Astrocyte (in vitro differentiated cells and primary cell): ENCODE data around the gene AFG1L. TPM values are rescaled to one million over a fixed set of nuclear protein-coding genes. Genes with fewer than 3 reads are reported as not detected.

Source experiments
- DNase-seq: peaks from one replicate; pipeline ENCODE4 v3.0.0-alpha.2; 2010; ENCODE audit warnings: low read depth
- FAIRE-seq: peaks from 2 replicates; lab custom pipeline; 2011; peaks lifted over from hg19 to GRCh38; lab: Jason Lieb, UNC
- H2AFZ ChIP-seq: 2 replicates; pipeline ENCODE4 v1.6.0; 2012; ENCODE audit warnings: low read depth, low read length, inconsistent platforms
- H3K27ac ChIP-seq: 2 replicates; pipeline ENCODE4 v1.5.1; 2011; ENCODE audit warnings: low read depth, low read length, inconsistent platforms
- H3K27me3 ChIP-seq: 2 replicates; pipeline ENCODE4 v1.6.0; 2011; ENCODE audit warnings: low read length, inconsistent platforms; ENCODE audit not compliant: insufficient read depth
- H3K36me3 ChIP-seq: 2 replicates; pipeline ENCODE4 v1.5.1; 2011; ENCODE audit warnings: low read length, inconsistent platforms; ENCODE audit not compliant: insufficient read depth
- H3K4me1 ChIP-seq: 2 replicates; pipeline ENCODE4 v1.5.1; 2011; ENCODE audit warnings: low read length, inconsistent platforms; ENCODE audit not compliant: insufficient read depth
- H3K4me2 ChIP-seq: 2 replicates; pipeline ENCODE4 v1.6.0; 2012; ENCODE audit warnings: low read length, inconsistent platforms
- H3K4me3 ChIP-seq: 2 replicates; pipeline ENCODE4 v1.5.1; 2011; ENCODE audit warnings: low read depth, mild to moderate bottlenecking, low read length, inconsistent platforms; ENCODE audit not compliant: insufficient read depth
- H3K79me2 ChIP-seq: 2 replicates; pipeline ENCODE4 v1.6.0; 2012; ENCODE audit warnings: mild to moderate bottlenecking, low read length, inconsistent platforms; ENCODE audit not compliant: insufficient read depth
- H3K9ac ChIP-seq: 2 replicates; pipeline ENCODE4 v1.6.0; 2012; ENCODE audit warnings: mild to moderate bottlenecking, low read length, inconsistent platforms
- H3K9me3 ChIP-seq: 2 replicates; pipeline ENCODE4 v1.5.1; 2012; ENCODE audit warnings: low read depth, mild to moderate bottlenecking, low read length, inconsistent platforms; ENCODE audit not compliant: insufficient read depth
- H4K20me1 ChIP-seq: 2 replicates; pipeline ENCODE4 v1.6.0; 2012; ENCODE audit warnings: low read length, inconsistent platforms; ENCODE audit not compliant: insufficient read depth
- H3K27ac Mint-ChIP-seq: one replicate; pipeline ENCODE4 v1.8.0; 2021; ENCODE audit warnings: mild to moderate bottlenecking, mixed read lengths; ENCODE audit not compliant: unreplicated experiment
- H3K27me3 Mint-ChIP-seq: one replicate; pipeline ENCODE4 v1.8.0; 2021; ENCODE audit warnings: low read depth, mixed read lengths; ENCODE audit not compliant: unreplicated experiment
- H3K36me3 Mint-ChIP-seq: one replicate; pipeline ENCODE4 v1.8.0; 2021; ENCODE audit warnings: low read depth, mixed read lengths; ENCODE audit not compliant: unreplicated experiment
- H3K4me1 Mint-ChIP-seq: one replicate; pipeline ENCODE4 v1.8.0; 2021; ENCODE audit warnings: low read depth, mixed read lengths; ENCODE audit not compliant: unreplicated experiment
- H3K4me3 Mint-ChIP-seq: one replicate; pipeline ENCODE4 v1.8.0; 2021; ENCODE audit warnings: mild to moderate bottlenecking, moderate library complexity, mixed read lengths; ENCODE audit not compliant: unreplicated experiment
- H3K9me3 Mint-ChIP-seq: one replicate; pipeline ENCODE4 v1.8.0; 2021; ENCODE audit warnings: mild to moderate bottlenecking, mixed read lengths; ENCODE audit not compliant: unreplicated experiment
- EZH2 ChIP-seq: IDR thresholded peaks from 2 replicates; pipeline ENCODE4 v1.6.1; 2012; ENCODE audit warnings: mild to moderate bottlenecking, low read length, inconsistent platforms; ENCODE audit not compliant: insufficient read depth
- total RNA-seq: library from RNA; stranded (reverse); gene quantifications from 2 replicates; pipeline ENCODE4 v1.2.1, GENCODE V29; 2021
- TF ChIP-seq, protein P1 (sequence below): IDR thresholded peaks from 2 replicates; pipeline ENCODE4 v1.5.1; 2011; ENCODE audit warnings: low read depth, mild to moderate bottlenecking, inconsistent platforms, low read length, moderate library complexity; ENCODE audit not compliant: insufficient read depth

Gene AFG1L
- total RNA-seq, 1 donor from 2014 or later = 7.9 TPM

DNA sequence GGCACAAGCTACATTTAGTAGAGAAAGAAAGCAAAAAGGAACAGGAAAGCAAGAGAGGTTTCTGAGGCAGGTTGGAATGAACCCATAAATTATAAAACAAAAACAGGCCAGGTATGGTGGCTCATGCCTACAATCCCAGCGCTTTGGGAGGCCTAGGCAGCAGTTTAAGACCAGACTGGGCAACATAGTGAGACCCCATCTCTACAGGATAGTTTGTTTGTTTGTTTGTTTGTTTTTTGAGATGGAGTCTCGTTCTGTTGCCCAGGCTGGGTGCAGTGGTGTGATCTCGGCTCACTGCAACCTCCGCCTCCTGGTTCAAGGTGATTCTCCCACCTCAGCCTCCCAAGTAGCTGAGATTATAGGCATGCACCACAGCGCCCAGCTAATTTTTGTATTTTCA, 49.0 kb downstream of the AFG1L start:
- Histone ChIP-seq H3K9me3 (no peaks in the 10 kb centered on the region), H3K27me3 (no peaks in the 10 kb centered on the region), H3K4me1 (no peaks in the 10 kb centered on the region), H3K4me2 (no peak overlapping the region), H3K27ac (no peak overlapping the region), H2AFZ (no peak overlapping the region), H3K36me3 (no peaks in the 10 kb centered on the region), H3K9ac (no peak overlapping the region), H3K4me3 (no peak overlapping the region), H3K79me2 (no peaks in the 10 kb centered on the region), H4K20me1 (no peaks in the 10 kb centered on the region)
- no peaks in the 10 kb centered on the region for H3K9me3 Mint-ChIP-seq
- H3K4me1 Mint-ChIP-seq = peaks cover 2% of the 10 kb centered on the region
- H3K27me3 Mint-ChIP-seq = no peaks in the 10 kb centered on the region
- H3K36me3 Mint-ChIP-seq = peaks cover 1% of the 10 kb centered on the region
- H3K4me3 Mint-ChIP-seq = no peak overlapping the region
- DNase-seq (no peak), FAIRE-seq (no peak)
- TF ChIP-seq, protein P1, sequence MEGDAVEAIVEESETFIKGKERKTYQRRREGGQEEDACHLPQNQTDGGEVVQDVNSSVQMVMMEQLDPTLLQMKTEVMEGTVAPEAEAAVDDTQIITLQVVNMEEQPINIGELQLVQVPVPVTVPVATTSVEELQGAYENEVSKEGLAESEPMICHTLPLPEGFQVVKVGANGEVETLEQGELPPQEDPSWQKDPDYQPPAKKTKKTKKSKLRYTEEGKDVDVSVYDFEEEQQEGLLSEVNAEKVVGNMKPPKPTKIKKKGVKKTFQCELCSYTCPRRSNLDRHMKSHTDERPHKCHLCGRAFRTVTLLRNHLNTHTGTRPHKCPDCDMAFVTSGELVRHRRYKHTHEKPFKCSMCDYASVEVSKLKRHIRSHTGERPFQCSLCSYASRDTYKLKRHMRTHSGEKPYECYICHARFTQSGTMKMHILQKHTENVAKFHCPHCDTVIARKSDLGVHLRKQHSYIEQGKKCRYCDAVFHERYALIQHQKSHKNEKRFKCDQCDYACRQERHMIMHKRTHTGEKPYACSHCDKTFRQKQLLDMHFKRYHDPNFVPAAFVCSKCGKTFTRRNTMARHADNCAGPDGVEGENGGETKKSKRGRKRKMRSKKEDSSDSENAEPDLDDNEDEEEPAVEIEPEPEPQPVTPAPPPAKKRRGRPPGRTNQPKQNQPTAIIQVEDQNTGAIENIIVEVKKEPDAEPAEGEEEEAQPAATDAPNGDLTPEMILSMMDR = no peak
- no peak for TF ChIP-seq EZH2
- H3K27ac Mint-ChIP-seq = no peak overlapping the region

DNA sequence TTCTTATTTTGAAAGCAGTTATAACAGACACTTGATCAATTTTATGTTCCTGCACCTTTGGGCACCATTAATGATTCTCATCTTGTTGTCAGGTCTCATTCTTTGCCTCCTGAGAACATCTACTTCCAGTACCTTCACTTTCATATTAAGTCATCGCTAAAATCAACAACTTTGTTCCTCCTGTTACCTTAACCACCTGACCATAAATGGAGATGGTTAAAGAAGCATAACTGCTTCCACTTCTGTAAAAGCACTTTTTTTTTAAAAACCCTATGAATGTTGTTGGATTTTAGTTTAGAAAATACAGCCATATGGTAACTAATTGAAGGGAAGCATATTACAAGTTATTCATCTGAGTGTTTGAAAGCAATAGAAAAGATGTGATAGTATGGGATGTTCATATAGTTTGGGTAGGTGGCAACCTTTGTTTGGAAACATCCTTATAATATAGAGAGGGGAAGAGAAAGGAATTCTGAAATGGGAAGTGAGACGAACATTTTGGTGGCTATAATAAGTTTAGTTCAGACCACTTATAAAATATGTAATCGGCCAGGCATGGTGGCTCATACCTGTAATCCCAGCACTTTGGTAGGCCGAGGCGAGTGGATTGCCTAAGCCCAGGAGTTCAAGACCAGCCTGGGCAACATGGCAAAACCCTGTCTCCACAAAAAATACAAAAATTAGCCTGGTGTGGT, 53.9 kb downstream of the AFG1L start:
- Histone ChIP-seq H2AFZ (no peak overlapping the region), H3K9me3 (no peaks in the 10 kb centered on the region), H3K4me2 (no peak overlapping the region), H3K36me3 (no peaks in the 10 kb centered on the region), H4K20me1 (no peaks in the 10 kb centered on the region), H3K27ac (no peak overlapping the region), H3K27me3 (no peaks in the 10 kb centered on the region), H3K4me3 (no peak overlapping the region), H3K4me1 (peaks cover 1% of the 10 kb centered on the region), H3K79me2 (no peaks in the 10 kb centered on the region), H3K9ac (no peak overlapping the region)
- Mint-ChIP-seq H3K9me3 (no peaks in the 10 kb centered on the region), H3K27me3 (no peaks in the 10 kb centered on the region), H3K36me3 (no peaks in the 10 kb centered on the region), H3K4me1 (peaks cover 4% of the 10 kb centered on the region), H3K4me3 (no peak overlapping the region), H3K27ac (no peak overlapping the region)
- DNase-seq = no peak
- TF ChIP-seq, protein P1 = no peak
- no peak for TF ChIP-seq EZH2
- no peak for FAIRE-seq

DNA sequence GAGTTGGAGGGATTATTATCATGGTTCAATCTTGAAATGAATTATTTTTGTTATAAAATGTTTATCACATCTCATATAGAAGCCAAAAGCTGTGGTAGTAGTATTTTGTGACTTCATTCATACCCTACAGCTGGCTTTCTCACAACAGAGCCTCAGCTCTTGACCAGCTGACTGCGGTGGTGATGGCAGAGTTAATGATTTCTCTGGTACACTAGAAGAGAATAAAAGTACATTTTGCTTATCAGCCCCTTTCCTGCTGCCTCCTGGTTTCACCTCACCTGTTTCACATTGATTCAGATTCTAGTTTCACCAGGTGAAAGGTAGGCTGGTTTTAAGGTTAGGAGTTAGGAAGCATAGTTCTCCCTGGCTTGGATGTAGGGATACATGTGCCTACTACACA, 55.7 kb downstream of the AFG1L start:
- Mint-ChIP-seq H3K9me3 (no peaks in the 10 kb centered on the region), H3K27ac (no peak overlapping the region), H3K4me3 (no peak overlapping the region), H3K36me3 (no peaks in the 10 kb centered on the region), H3K4me1 (peaks cover 6% of the 10 kb centered on the region), H3K27me3 (no peaks in the 10 kb centered on the region)
- H3K9ac ChIP-seq = no peak overlapping the region
- no peak overlapping the region for H3K4me2 ChIP-seq
- H3K4me3 ChIP-seq = no peak overlapping the region
- H3K36me3 ChIP-seq = no peaks in the 10 kb centered on the region
- H3K79me2 ChIP-seq = no peaks in the 10 kb centered on the region
- H3K9me3 ChIP-seq = no peaks in the 10 kb centered on the region
- H3K4me1 ChIP-seq = peaks cover 4% of the 10 kb centered on the region
- H3K27me3 ChIP-seq = no peaks in the 10 kb centered on the region
- no peaks in the 10 kb centered on the region for H4K20me1 ChIP-seq
- DNase-seq (no peak), FAIRE-seq (no peak)
- H3K27ac ChIP-seq = no peak overlapping the region
- no peak for TF ChIP-seq EZH2
- TF ChIP-seq, protein P1 = no peak
- no peak overlapping the region for H2AFZ ChIP-seq
